Pancreas (tissue), 10 donors: ENCODE data around the gene CAMK1G. TPM values are rescaled to one million over a fixed set of nuclear protein-coding genes. Genes with fewer than 3 reads are reported as not detected.

Experiments
- ATAC-seq, 4 donors: fragments of 200-7000 bp; cut with Tn5 transposase; one replicate each; pipeline versions ENCODE4 v1.8.0 to v1.9.1; 2020; ENCODE audit warnings: mild to moderate bottlenecking in 4 of 4, moderate library complexity in 4 of 4
- DNase-seq, 6 donors: peaks; one replicate each; pipeline ENCODE4 v3.0.0-alpha.2; 2020
- FAIRE-seq: peaks from 2 replicates; lab custom pipeline; 2012; peaks lifted over from hg19 to GRCh38; lab: Jason Lieb, UNC
- H3K27ac ChIP-seq, 4 donors: fragments of 200-600 bp; sonication (generic); 1 replicate in 3 of 4; 2 replicates in 1 of 4; pipeline versions ENCODE4 v1.5.0 to v1.8.0; 2020
- H3K27me3 ChIP-seq, 4 donors: fragments of 200-600 bp; one replicate each; pipeline ENCODE4 v1.8.0; 2021
- H3K36me3 ChIP-seq, 3 donors: fragments of 200-600 bp; sonication (generic) in 1 of 3; one replicate each; pipeline versions ENCODE4 v1.5.0 to v1.8.0; 2020 to 2021
- H3K4me1 ChIP-seq, 3 donors: fragments of 200-600 bp; one replicate each; pipeline ENCODE4 v1.8.0; 2021
- H3K4me3 ChIP-seq, 4 donors: fragments of 200-600 bp; sonication (generic) in 2 of 4; one replicate each; pipeline versions ENCODE4 v1.5.0 to v1.8.0; 2020 to 2021
- H3K9me3 ChIP-seq, 4 donors: fragments of 200-600 bp; one replicate each; pipeline ENCODE4 v1.8.0; 2021
- WGBS, 2 donors: extraction: QIAGEN DNeasy Blood & Tissue Kit; methylation state at CpG; one replicate each; pipeline ENCODE4 v1.1.7; 2013; 5-methylcytosine and 5-hydroxymethylcytosine counted together
- intact Hi-C, 3 donors: fragments of 100-400 bp; cut with DNase I; formaldehyde crosslinking; loops; one replicate each; pipeline versions ENCODE4 v1.11.1 to v1.14.2; 2022
- polyA plus RNA-seq, 2 donors: library from polyadenylated mRNA; stranded (reverse); fragments of 200-250 nt; gene quantifications; one replicate each; pipeline ENCODE4 v1.2.3, GENCODE V29; 2013
- total RNA-seq, 6 donors: library from RNA; stranded (reverse); fragmentation: NEBNext Ultra II Directional in 4 of 6; extraction: Animal tissue kit (Norgen Biotek cat#: 25700) in 4 of 6; gene quantifications; one replicate each; pipeline versions ENCODE4 v1.2.1 to v1.2.4, GENCODE V29; 2021 to 2023
- TF ChIP-seq, protein P1 (sequence below), 4 donors: fragments of 200-600 bp; sonication (generic) in 3 of 4; IDR thresholded peaks; one replicate each; pipeline versions ENCODE4 v1.5.0 to v1.8.0; 2021; ENCODE audit warnings: antibody characterized with exemption in 4 of 4
- donor health status: healthy with polysubstance abuse.
- donor health status: DM: no; HTN: no; CAD: no; lungs with moderate emphysema.
- donor health status: DM: no; HTN: no; CAD: no.
- donor health status: control.
- donor health status: control.
- donor health status: Bipolar disorder and iron deficiency.
- donor health status: DM: yes; HTN: yes; CAD: no.
- donor health status: DM: no; HTN: no; CAD: no.
- donor health status: DM: no; HTN: no; CAD: no.
- donor health status: DM: yes; HTN: yes; CAD: no.

The CAMK1G gene
- total and polyA plus RNA-seq, 8 donors: 0.06 to 1.2 (median 0.21) TPM; not detected in 2

DNA sequence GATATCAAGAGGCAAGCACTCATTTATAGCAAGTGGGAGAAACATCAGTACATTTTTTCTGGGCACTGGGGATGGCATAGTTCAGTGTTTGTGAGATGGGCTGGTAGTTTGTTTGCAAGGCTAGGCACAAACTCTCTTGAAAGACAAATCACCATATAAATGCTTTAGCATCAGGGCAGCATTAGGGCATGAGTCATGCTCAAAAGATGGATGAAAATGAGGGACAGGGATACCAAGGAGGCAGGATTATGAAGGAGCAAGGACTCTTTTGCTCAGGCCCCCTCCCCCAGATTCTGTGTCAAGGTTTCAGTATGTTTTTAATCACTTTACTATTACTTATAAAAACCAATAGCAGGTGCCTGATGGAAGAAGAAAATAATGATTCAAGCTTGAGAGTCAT is 43.9 kb upstream of the CAMK1G start:
- Histone ChIP-seq H3K36me3 (no peaks in the 10 kb centered on the region), H3K27ac (no peak overlapping the region), H3K9me3 (no peaks in the 10 kb centered on the region), H3K4me3 (no peak overlapping the region), H3K4me1 (no peaks in the 10 kb centered on the region), H3K27me3 (peaks cover 0 to under 1% (median 0%) of the 10 kb centered on the region in 4 donors)
- TF ChIP-seq, protein P1, sequence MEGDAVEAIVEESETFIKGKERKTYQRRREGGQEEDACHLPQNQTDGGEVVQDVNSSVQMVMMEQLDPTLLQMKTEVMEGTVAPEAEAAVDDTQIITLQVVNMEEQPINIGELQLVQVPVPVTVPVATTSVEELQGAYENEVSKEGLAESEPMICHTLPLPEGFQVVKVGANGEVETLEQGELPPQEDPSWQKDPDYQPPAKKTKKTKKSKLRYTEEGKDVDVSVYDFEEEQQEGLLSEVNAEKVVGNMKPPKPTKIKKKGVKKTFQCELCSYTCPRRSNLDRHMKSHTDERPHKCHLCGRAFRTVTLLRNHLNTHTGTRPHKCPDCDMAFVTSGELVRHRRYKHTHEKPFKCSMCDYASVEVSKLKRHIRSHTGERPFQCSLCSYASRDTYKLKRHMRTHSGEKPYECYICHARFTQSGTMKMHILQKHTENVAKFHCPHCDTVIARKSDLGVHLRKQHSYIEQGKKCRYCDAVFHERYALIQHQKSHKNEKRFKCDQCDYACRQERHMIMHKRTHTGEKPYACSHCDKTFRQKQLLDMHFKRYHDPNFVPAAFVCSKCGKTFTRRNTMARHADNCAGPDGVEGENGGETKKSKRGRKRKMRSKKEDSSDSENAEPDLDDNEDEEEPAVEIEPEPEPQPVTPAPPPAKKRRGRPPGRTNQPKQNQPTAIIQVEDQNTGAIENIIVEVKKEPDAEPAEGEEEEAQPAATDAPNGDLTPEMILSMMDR (IDR thresholded peaks at IDR 0.05): no peak
- intact Hi-C loops: no loop called here
- ATAC-seq (no peak), FAIRE-seq (no peak), DNase-seq (no peak)

DNA sequence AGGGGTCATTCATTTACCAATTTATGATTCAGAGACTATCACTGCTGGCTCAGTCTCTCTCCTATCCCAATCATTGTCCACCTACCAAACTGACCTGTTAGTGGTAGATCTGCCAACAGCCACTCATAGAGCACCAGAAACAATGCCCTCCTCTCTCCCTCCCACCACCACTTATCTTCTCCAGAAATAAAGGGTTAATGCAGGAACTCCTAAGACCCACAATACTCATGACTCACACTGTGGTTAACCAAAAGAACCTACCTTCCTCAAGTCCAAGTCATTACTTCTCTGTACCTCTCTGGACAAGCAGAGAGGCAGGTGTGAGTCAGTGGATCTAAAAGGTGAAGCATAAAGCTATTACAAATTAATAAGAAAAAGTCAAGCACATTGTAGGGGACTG is 40.9 kb upstream of the CAMK1G start:
- FAIRE-seq: no peak
- H3K4me1 ChIP-seq: no peaks in the 10 kb centered on the region
- no peak for DNase-seq

DNA sequence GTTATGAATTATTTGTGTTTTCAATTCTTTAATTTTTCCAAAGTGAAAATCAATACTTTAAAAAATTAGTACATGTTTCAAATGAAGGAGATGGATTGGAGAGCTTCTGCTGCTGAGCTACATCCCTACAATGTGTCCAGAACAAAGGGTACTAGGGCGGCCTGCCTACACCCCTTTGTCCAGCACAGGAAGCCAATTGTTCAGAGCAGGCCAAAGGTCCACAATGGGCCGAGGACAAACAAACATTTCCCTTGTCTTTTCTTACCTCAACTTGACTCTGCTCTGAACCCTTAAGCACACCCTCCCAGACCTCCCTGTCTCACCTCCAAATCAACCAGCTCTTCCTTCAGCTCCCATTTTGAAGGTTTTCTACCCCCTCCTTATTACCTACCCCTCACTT is 39.4 kb upstream of the CAMK1G start:
- FAIRE-seq: no peak
- ATAC-seq: no peak
- H3K27me3 ChIP-seq: peaks cover 0 to 6% (median 0%) of the 10 kb centered on the region in 4 donors
- no peak overlapping the region for H3K27ac ChIP-seq
- H3K4me1 ChIP-seq: no peaks in the 10 kb centered on the region
- no peaks in the 10 kb centered on the region for H3K9me3 ChIP-seq
- intact Hi-C loops: no loop called here
- TF ChIP-seq, protein P1 (IDR thresholded peaks at IDR 0.05): no peak
- H3K36me3 ChIP-seq: no peaks in the 10 kb centered on the region
- no peak overlapping the region for H3K4me3 ChIP-seq
- WGBS, 2 donors: 78 to 82% methylated on average over 2 of the region's 2 CpGs
- DNase-seq: no peak

More for the DNA sequence above, 40.9 kb upstream of the CAMK1G start:
- H3K36me3 ChIP-seq: no peaks in the 10 kb centered on the region
- H3K27ac ChIP-seq: no peak overlapping the region
- H3K9me3 ChIP-seq: no peaks in the 10 kb centered on the region
- no peaks in the 10 kb centered on the region for H3K27me3 ChIP-seq
- TF ChIP-seq, protein P1 (IDR thresholded peaks at IDR 0.05): no peak
- H3K4me3 ChIP-seq: no peak overlapping the region
- intact Hi-C loops: no loop called here
- ATAC-seq: no peak

DNA sequence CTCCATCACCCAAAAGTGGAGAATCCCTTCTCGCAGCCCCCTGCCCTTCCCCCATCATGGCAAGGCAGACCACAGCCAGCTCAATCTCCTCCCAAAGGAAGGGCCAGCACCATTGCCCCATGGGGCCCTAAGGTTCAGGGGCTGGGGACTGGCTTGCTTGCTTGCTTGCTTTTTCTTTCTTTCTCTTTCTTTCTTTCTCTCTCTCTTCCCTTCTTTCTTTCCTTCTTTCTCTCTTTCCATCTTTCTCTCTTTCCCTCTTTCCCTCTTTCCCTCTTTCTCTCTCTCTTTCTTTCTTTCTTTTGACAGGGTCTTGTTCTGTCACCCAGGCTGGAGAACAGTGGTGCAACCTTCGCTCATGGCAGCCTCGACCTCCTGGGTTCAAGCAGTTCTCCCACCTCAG is 38.1 kb upstream of the CAMK1G start:
- intact Hi-C loops: no loop called here

DNA sequence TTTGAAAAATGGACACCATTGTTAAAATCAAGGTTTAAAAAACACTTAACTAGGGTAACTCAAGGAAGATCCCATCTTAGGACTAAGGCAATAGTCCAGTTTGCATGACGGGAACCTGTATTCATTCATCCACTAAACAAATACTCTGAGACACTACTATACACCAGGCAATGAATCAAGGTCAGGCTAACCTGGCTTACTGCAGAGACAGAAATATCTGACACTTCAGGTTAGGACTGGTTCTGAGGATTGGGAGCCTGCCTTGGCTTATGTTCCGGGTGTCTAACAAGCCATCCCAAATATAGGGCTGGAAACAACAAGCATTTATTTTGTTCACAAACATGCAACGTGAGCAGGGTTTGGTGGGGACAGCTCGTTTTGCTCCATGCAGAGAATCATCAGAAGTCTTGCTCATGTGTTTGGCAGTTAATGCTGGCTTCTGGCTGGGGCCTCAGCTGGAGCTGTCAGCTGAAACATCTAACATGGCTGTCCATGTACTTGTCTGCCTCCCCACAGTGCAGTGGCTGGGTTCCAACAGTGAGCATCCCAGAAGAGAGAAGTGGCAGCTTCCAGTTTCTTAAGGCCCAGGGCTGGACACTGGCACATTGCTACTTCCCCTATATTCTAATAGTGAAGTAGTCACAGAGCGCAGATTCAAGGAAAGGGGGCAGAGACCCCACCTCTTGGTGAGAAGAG is 37.0 kb upstream of the CAMK1G start:
- peaks cover 0 to 6% (median 0%) of the 10 kb centered on the region in 4 donors for H3K27me3 ChIP-seq
- FAIRE-seq (no peak), ATAC-seq (no peak), DNase-seq (no peak)
- 66 to 68% methylated on average over 5 of the region's 5 CpGs for WGBS, 2 donors
- H3K4me1 ChIP-seq: no peaks in the 10 kb centered on the region
- intact Hi-C loops: no loop called here
- no peaks in the 10 kb centered on the region for H3K9me3 ChIP-seq
- H3K4me3 ChIP-seq: no peak overlapping the region
- no peaks in the 10 kb centered on the region for H3K36me3 ChIP-seq
- H3K27ac ChIP-seq: no peak overlapping the region
- TF ChIP-seq, protein P1 (IDR thresholded peaks at IDR 0.05): no peak

More for the DNA sequence above, 38.1 kb upstream of the CAMK1G start:
- TF ChIP-seq, protein P1 (IDR thresholded peaks at IDR 0.05): no peak
- DNase-seq: no peak
- no peak for ATAC-seq
- no peak for FAIRE-seq
- H3K27ac ChIP-seq: no peak overlapping the region
- no peaks in the 10 kb centered on the region for H3K4me1 ChIP-seq
- no peaks in the 10 kb centered on the region for H3K36me3 ChIP-seq
- no peak overlapping the region for H3K4me3 ChIP-seq
- H3K27me3 ChIP-seq: peaks cover 0 to 6% (median 0%) of the 10 kb centered on the region in 4 donors
- WGBS, 2 donors: 90 to 97% methylated on average over 3 of the region's 3 CpGs
- no peaks in the 10 kb centered on the region for H3K9me3 ChIP-seq
